ENCODE results near the gene MDGA2.
"Not testable (repeated sequence)": the region's sequence is repeated elsewhere in the genome, so short reads cannot be mapped to it uniquely, and the experiment has no call there.

Gene MDGA2

GRCh38 chr14:47328376-47328775 is 347.0 kb downstream of the MDGA2 start:
- DNase-seq (ENCODE audit: low read depth), result no peak

GRCh38 chr14:47327336-47327735 is 348.1 kb downstream of the MDGA2 start:
- DNase-seq (ENCODE audit: low read depth), result no peak

GRCh38 chr14:47322751-47323150 is 352.7 kb downstream of the MDGA2 start:
- DNase-seq (ENCODE audit: low read depth), result no peak

- no peak for DNase-seq (ENCODE audit: low read depth)
Observed at GRCh38 chr14:47302121-47302520, 373.3 kb downstream of the MDGA2 start.

DNA sequence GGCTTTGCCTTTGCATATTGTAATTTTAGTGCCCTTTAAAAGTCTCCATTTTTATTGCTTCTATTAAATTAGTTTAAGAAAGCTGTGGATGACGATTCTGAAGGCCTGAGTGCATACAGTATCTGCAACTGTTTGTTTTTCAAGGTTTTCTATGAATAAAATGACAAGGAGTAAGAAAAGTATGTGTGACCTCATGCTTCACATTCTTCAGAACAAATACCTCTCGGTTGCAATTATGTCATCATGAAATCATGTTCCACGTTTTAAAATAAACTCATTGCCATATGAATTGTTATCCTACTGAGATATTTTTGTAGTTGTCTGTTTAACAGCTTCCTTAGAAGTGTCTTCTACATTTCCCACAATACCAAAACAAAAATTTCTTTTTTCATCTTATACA is 374.6 kb downstream of the MDGA2 start:
- DNase-seq (ENCODE audit: low read depth), result no peak

GRCh38 chr14:47297374-47297773 is 378.0 kb downstream of the MDGA2 start:
- DNase-seq (ENCODE audit: low read depth), result no peak

DNA sequence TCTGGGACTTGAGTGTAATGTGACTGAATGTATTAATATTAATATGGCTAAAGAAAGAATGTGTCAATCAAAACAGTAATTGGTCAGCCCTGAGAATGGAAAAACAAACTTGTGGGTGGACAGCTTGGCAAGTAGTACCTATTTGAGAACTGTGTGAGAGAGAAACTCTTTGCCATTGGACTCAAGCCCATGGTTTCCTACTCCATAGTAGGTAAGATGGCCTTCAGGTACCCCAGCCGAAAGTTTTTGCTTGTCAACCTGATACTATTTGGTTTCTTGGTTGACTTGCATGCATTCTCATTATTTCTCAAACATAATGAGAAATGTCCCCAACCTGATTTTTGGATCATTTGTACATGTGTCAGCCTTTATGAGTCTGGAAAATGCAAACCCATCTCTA is 391.1 kb downstream of the MDGA2 start:
- DNase-seq (ENCODE audit: low read depth), result no peak

GRCh38 chr14:47281761-47282160 is 393.6 kb downstream of the MDGA2 start:
- not testable (repeated sequence) for DNase-seq (ENCODE audit: low read depth)

GRCh38 chr14:47278233-47278842 is 397.1 kb downstream of the MDGA2 start:
- no peak for DNase-seq (ENCODE audit: low read depth)

DNA sequence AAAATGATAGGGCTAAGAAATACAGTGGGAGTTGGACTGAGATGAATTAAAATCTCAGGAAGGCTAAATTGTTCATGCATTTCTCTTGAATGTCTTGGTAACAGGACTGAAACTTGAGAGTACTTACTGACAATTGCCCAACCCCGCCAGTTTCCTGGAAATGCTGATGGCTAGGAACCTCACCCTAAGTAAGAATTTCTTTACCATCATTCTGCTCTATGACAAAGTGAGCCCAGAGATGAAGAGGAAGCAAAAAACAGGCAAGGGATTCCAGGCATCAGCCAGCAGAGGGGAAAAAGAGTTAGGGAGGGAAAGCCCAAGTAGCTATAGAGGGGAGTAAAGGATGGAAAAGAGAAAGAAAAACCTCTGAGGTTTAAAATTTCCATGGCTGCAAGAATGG is 397.7 kb downstream of the MDGA2 start:
- no peak for DNase-seq (ENCODE audit: low read depth)

DNA sequence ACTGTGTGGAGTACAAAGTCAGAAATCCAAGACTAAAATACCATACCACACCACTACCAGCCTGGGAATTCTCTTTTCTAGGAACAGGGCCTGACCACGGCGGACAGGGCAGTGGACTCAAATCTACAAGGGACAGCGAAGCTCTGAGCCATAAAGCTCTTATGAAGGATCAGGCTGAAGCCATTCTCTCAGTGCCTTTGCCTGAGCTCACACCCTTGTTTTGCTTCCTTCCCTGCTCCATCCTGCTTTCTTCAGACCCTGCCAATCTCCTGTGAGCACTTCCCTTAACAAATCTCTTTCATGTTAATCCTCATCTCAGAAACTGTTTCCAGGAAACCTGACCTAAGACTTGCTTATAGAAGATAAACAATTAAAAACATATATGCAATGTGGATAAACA is 398.5 kb downstream of the MDGA2 start:
- no peak for DNase-seq (ENCODE audit: low read depth)

- DNase-seq (ENCODE audit: low read depth), result no peak
Observed at GRCh38 chr14:47273939-47274338, 401.5 kb downstream of the MDGA2 start.

DNA sequence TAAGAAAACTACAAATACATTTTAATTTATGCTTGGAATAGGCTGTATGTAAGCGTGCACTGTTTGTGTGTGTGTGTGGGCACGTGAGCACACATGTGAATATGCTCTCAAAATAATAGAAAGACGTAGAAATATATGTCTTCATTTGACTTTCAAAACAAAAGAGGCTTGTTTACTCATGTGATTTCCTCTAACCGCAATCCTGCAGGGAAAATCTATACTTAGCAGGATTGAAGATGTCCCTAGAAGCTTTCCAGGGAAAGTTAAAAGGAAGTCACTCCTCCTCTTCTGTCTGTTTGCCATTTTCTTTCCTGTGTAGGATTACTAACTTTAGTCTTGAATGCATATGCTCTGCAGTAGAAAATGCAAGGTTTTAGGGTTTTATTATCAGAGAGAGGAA is 404.7 kb downstream of the MDGA2 start:
- no peak for DNase-seq (ENCODE audit: low read depth)

DNA sequence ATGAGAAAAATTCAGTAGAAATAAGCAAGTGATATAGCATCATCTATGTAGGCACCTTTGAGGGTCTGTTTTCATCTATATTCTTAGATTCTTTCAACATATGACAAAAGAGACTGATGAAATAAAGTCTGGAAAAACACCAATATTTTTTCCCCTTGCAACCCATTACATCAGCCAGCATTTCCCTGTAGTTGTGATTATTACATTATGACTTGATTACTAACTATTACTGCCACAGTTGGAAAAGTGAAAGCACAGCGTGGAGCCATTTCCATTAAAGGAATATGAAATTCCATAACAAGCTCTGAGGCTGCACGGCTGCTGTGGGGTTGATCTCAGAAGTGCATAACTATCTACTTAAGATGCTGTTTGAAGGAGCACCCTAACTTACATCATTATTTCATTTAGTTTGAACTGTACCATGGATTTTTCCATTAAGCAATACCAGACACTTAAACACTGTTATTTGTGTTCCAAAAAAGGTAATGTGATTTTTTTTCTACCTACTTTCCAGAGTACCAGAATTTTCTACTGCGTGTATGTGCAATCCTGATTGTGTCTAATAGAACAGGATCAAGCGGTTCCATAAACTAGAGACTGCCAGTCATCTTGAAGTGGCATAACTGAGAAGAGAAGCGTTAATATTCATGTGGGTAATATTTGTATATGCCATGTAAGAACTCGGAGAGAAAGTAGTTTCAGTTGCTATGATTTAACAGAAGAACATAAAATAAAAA is 405.5 kb downstream of the MDGA2 start:
- no peak for DNase-seq (ENCODE audit: low read depth)

- no peak for DNase-seq (ENCODE audit: low read depth)
Observed at GRCh38 chr14:47264842-47265241, 410.6 kb downstream of the MDGA2 start.

DNA sequence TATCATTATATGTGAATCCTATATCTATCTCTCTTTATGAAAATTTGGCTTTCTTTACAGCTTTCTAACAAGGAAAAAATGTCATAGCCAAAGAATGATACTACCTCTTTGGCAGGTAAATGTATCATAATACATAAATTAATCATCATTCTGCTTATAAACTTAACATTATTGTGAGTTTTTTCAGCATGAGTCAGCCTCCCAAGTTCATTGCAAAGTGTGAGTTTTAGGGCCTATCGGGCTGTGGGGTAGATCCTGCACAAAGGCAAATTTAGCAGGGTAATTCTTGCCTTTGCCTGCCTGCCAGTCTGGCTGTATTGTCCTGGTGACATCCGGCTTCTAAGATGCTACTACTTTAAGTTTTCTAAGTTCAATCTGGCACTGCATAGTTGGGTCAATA is 412.6 kb downstream of the MDGA2 start:
- no peak for DNase-seq (ENCODE audit: low read depth)

DNA sequence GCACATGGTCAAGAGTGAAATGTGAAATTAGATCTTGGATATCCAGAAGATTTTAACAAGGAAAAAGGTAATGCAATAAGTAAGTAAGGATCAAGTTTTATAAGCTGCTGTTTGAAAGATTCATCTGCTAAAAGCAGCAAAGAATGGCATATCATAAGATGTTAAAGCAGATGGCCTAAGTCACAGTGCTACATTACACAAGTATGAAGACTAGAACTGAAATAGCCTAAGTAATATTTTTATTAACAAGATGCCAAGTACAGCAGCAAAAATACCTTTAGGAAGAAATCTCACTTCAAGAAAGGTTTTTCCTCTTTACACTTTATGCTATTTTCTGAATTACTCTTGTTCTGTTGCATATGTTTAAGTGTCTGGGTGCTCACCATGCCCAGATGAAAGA is 414.1 kb downstream of the MDGA2 start:
- no peak for DNase-seq (ENCODE audit: low read depth)

DNA sequence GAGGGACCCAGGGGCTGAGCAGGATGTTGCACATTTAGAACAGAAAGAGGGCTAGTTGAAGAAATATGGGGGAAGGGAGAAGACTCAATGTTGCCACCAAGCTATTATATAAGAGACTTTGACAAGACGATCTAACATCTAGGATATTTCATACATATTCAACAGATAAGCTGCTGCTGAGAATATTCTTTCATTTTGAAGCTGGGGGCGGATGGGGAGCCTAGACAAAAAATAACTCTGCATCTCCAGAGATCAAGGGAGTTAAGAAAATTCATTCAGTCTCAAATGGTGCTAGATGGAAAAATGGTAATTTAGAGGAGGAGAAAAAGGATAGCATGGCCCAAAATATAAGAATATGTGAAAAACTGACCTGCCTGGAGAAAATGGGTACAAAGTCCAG is 415.6 kb downstream of the MDGA2 start:
- no peak for DNase-seq (ENCODE audit: low read depth)

DNA sequence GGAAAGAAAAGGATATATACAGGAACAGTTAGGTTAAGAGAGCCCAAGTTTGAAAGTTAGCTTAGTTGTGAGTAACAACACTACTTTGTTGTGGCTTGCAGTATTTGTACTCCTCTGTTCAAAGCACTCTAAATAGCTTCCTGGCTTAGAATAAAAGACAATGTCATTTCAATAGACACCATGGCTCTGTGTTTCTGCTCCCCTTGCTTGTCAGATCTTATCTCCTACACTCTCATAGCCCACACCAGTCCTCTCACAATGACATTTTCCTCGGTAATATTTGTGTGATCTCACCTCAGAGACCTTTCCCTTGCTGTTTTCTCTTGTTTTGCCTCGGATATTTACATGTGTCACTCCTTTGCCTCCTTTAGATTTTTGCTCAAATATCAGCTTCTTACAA is 418.4 kb downstream of the MDGA2 start:
- no peak for DNase-seq (ENCODE audit: low read depth)

DNA sequence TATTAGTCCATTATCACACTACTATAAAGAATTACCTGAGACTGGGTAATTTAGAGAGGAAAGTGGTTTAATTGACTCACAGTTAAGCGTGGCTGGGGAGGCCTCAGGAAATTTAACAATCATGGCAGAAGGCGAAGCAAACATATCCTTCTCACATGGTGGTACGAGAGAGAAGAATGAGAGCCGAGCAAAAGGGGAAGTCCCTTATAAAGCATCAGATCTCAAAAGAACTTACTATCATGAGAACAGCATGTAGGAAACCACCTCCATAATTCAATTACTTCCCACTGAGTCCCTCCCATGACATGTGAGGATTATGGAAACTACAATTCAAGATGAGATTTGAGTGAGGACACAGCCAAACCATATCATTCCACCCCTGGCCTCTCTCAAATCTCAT is 422.6 kb downstream of the MDGA2 start:
- no peak for DNase-seq (ENCODE audit: low read depth)

DNA sequence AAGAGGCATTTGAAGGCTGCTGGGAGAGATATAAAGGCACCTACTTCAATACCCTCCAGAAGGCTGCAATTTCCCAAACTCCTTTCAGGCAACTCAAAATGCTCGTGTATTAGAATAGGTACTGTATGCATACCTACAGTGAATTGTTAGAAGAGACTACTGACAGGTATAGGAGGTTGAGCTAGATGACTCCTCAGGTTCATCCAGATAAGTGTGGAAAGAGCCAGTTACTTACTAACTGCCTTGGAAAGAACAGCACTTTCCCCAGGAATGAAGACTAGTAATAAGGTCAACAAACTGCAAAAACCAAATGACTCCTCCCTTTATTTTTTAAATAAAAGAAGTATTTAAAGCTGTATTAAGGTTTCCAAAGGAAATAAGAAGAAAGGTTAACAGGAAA is 429.0 kb downstream of the MDGA2 start:
- no peak for DNase-seq (ENCODE audit: low read depth)

GRCh38 chr14:47242579-47242978 is 432.8 kb downstream of the MDGA2 start:
- not testable (repeated sequence) for DNase-seq (ENCODE audit: low read depth)

DNA sequence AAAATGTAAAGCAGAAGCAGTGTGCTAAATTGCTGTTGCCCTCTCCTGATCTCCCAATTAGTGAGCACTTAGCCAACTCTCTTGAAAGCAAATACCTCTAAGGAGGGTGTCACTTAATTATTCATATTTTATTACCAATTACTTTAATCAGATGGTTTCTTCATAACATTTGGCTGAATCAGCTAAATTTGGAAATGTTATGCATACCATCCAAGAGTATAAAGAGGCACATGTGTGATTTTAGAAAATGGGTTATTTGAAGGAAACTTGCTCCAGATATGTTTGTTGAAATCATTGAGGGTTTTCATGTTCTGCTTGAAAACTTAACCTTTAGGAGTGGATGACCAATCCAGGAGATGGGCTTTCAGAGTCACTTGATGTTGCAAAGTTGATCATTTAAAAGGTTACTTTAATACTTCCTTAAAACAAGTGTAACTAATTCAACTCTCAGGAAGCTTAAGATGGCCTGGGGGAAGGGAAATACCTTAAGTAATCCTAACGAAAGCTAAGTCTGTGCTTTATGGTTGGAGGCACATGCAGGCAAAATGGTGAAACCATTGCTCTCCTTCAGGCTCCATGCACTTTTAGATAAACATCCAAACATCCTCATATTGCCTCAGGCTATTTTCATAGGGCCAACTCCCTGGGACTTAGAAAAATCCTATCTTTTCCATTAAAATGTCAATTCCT is 434.5 kb downstream of the MDGA2 start:
- DNase-seq (ENCODE audit: low read depth), result no peak
